HepG2 (cell line): ENCODE results near the gene GJC1. TPM values are rescaled to one million over a fixed set of nuclear protein-coding genes. Genes with fewer than 3 reads are reported as not detected.

Experiments
- ATAC-seq: fragments of 200-7000 bp; cut with Tn5 transposase; 3 replicates; pipeline ENCODE4 v1.9.1; 2020; ENCODE audit warnings: mild to moderate bottlenecking, moderate library complexity
- BruUV-seq: library from RNA; stranded (reverse); fragments of 400-500 nt; replicated peaks from 2 replicates; lab custom pipeline; 2021; lab: Mats Ljungman, UMichigan
- CTCF ChIA-PET: fragments of 300-600 bp; formaldehyde crosslinking; extraction: SDS; loops from one replicate; lab custom pipeline; 2021; ENCODE audit warnings: low total read pairs, inconsistent platforms, low intra/inter-chr PET ratio; lab: Yijun Ruan, JAX
- POLR2A ChIA-PET: fragments of 350-600 bp; sonication (Branson Sonifier 250); formaldehyde crosslinking; loops from one replicate; lab custom pipeline; 2020; ENCODE audit warnings: antibody characterized with exemption, inconsistent platforms; lab: Yijun Ruan, JAX
- DNase-seq: peaks from one replicate; pipeline ENCODE4 v3.0.0-alpha.2; 2015; ENCODE audit warnings: low spot score
- FAIRE-seq: peaks from 3 replicates; lab custom pipeline; 2011; peaks lifted over from hg19 to GRCh38; lab: Jason Lieb, UNC
- H2AFZ ChIP-seq: one replicate; pipeline ENCODE4 v1.6.1; 2011; ENCODE audit warnings: low read length, inconsistent platforms
- H3K27ac ChIP-seq: fragments of 300-600 bp; 3 replicates; pipeline ENCODE4 v1.8.0; 2011; ENCODE audit warnings: mixed run types, mild to moderate bottlenecking, mixed read lengths, low read length, inconsistent platforms; ENCODE audit not compliant: insufficient read depth; ENCODE audit errors: extremely low read length
- H3K27me3 ChIP-seq, 2 experiments: fragments of 200-600 bp in 1 of 2; 2 replicates in 1 of 2; 3 replicates in 1 of 2; pipeline versions ENCODE4 v1.6.0 to v1.8.0; 2011; ENCODE audit warnings: low read length in 2 of 2, mild to moderate bottlenecking in 2 of 2, moderate library complexity in 2 of 2, inconsistent platforms in 1 of 2; ENCODE audit not compliant: insufficient read depth in 2 of 2, control insufficient read depth in 1 of 2
- H3K36me3 ChIP-seq, 2 experiments: fragments of 200-600 bp in 1 of 2; replicated peaks in 1 of 2; 2 replicates in 1 of 2; 3 replicates in 1 of 2; pipeline versions ENCODE4 v1.5.1 to v1.8.0; 2011; ENCODE audit warnings: low read length in 2 of 2, inconsistent platforms in 1 of 2; ENCODE audit not compliant: insufficient read depth in 2 of 2, control insufficient read depth in 1 of 2
- H3K4me1 ChIP-seq: 2 replicates; pipeline ENCODE4 v1.5.1; 2012; ENCODE audit warnings: low read length, inconsistent platforms; ENCODE audit not compliant: insufficient read depth
- H3K4me2 ChIP-seq: 2 replicates; pipeline ENCODE4 v1.6.0; 2011; ENCODE audit warnings: low read depth, low read length, inconsistent platforms
- H3K4me3 ChIP-seq, 3 experiments: fragments of 200-600 bp in 1 of 3; sonication (generic), shearing (Covaris generic) in 1 of 3; replicated peaks in 1 of 3; 2 replicates each; pipeline ENCODE4 v1.5.1; 2011 to 2016; ENCODE audit warnings: low read length in 3 of 3, inconsistent platforms in 2 of 3, low read depth in 2 of 3, mild to moderate bottlenecking in 2 of 3, control low read depth in 1 of 3, mixed read lengths in 1 of 3; ENCODE audit not compliant: insufficient read depth in 1 of 3
- H3K79me2 ChIP-seq: one replicate; pipeline ENCODE4 v1.6.1; 2011; ENCODE audit warnings: low read length, inconsistent platforms; ENCODE audit not compliant: insufficient read depth
- H3K9ac ChIP-seq: 2 replicates; pipeline ENCODE4 v1.6.0; 2011; ENCODE audit warnings: mild to moderate bottlenecking, low read depth, low read length, inconsistent platforms; ENCODE audit not compliant: insufficient read depth
- H3K9me3 ChIP-seq: 2 replicates; pipeline ENCODE4 v1.5.1; 2012; ENCODE audit warnings: mild to moderate bottlenecking, low read length
- H4K20me1 ChIP-seq: 2 replicates; pipeline ENCODE4 v1.6.0; 2011; ENCODE audit warnings: inconsistent platforms, mild to moderate bottlenecking, low read length, moderate library complexity; ENCODE audit not compliant: insufficient read depth
- ATF1 ChIP-seq: IDR thresholded peaks from 2 replicates; pipeline ENCODE4 v1.6.1; 2016; ENCODE audit warnings: mild to moderate bottlenecking, control low read depth
- ATRX ChIP-seq: sonication (generic); formaldehyde crosslinking; IDR thresholded peaks from 2 replicates; pipeline ENCODE4 v1.4.0; 2020; ENCODE audit warnings: missing genetic modification reagents, borderline replicate concordance
- BHLHE40 ChIP-seq: IDR thresholded peaks from 2 replicates; pipeline ENCODE4 v1.6.1; 2011; ENCODE audit warnings: low read length, improper control_type of control experiment
- CBX2 ChIP-seq, 2 experiments: fragments of 200-600 bp in 1 of 2; sonication (generic); formaldehyde crosslinking in 1 of 2; IDR thresholded peaks; 2 replicates each; pipeline versions ENCODE4 v1.7.0 to v1.8.1; 2018 to 2022; ENCODE audit warnings: low read depth in 2 of 2, low read length in 1 of 2, mild to moderate bottlenecking in 1 of 2, missing genetic modification reagents in 1 of 2
- ESRRA ChIP-seq: sonication (generic); formaldehyde crosslinking; IDR thresholded peaks from 2 replicates; pipeline ENCODE4 v1.5.1; 2020; ENCODE audit warnings: mild to moderate bottlenecking, low read depth, missing genetic modification reagents
- FOXP1 ChIP-seq, 2 experiments: fragments of 450-650 bp in 1 of 2; IDR thresholded peaks; 2 replicates each; pipeline ENCODE4 v1.6.1; 2017 to 2018; ENCODE audit warnings: antibody characterized with exemption in 1 of 2
- GFI1 ChIP-seq: sonication (generic); formaldehyde crosslinking; IDR thresholded peaks from 2 replicates; pipeline ENCODE4 v1.5.0; 2020; ENCODE audit warnings: missing genetic modification reagents, mild to moderate bottlenecking, borderline replicate concordance
- HMG20A ChIP-seq: IDR thresholded peaks from 2 replicates; pipeline ENCODE4 v1.6.1; 2016; ENCODE audit warnings: borderline replicate concordance
- HNRNPL ChIP-seq: fragments of 200-400 bp; formaldehyde crosslinking; IDR thresholded peaks from 2 replicates; pipeline ENCODE4 v1.6.1; 2017; ENCODE audit warnings: mild to moderate bottlenecking, low read depth, low read length
- MTA1 ChIP-seq: sonication (generic); formaldehyde crosslinking; IDR thresholded peaks from 2 replicates; pipeline ENCODE4 v1.4.0; 2020; ENCODE audit warnings: missing genetic modification reagents, mild to moderate bottlenecking, borderline replicate concordance
- MZF1 ChIP-seq: sonication (generic); formaldehyde crosslinking; IDR thresholded peaks from 2 replicates; pipeline ENCODE4 v1.8.1; 2023; ENCODE audit warnings: mild to moderate bottlenecking, missing genetic modification reagents, borderline replicate concordance
- RARA ChIP-seq: IDR thresholded peaks from 2 replicates; pipeline ENCODE4 v1.6.1; 2016; ENCODE audit warnings: missing genetic modification reagents, missing compliant biosample characterization
- ZFP62 ChIP-seq: sonication (generic); formaldehyde crosslinking; IDR thresholded peaks from 2 replicates; pipeline ENCODE4 v1.4.0; 2020; ENCODE audit warnings: missing genetic modification reagents
- ZNF121 ChIP-seq: sonication (generic); formaldehyde crosslinking; IDR thresholded peaks from 2 replicates; pipeline ENCODE4 v1.5.0; 2020; ENCODE audit warnings: mild to moderate bottlenecking, missing genetic modification reagents
- ZNF441 ChIP-seq: sonication (generic); formaldehyde crosslinking; IDR thresholded peaks from 2 replicates; pipeline ENCODE4 v1.7.0; 2021; ENCODE audit warnings: missing genetic modification reagents, borderline replicate concordance
- ZNF501 ChIP-seq: sonication (generic); formaldehyde crosslinking; IDR thresholded peaks from 2 replicates; pipeline ENCODE4 v1.5.1; 2020; ENCODE audit warnings: mild to moderate bottlenecking, moderate library complexity, missing genetic modification reagents
- ZNF563 ChIP-seq: sonication (generic); formaldehyde crosslinking; IDR thresholded peaks from 2 replicates; pipeline ENCODE4 v1.8.0; 2022; ENCODE audit warnings: mild to moderate bottlenecking, moderate library complexity, missing genetic modification reagents
- ZNF570 ChIP-seq: sonication (generic); formaldehyde crosslinking; IDR thresholded peaks from 2 replicates; pipeline ENCODE4 v1.4.0; 2020; ENCODE audit warnings: mild to moderate bottlenecking, missing genetic modification reagents, borderline replicate concordance
- WGBS: methylation state at CpG from one replicate; pipeline ENCODE4 v1.1.6; 2017; ENCODE audit warnings: low lambda C conversion rate; 5-methylcytosine and 5-hydroxymethylcytosine counted together
- in situ Hi-C: cut with HindIII; loops from 2 replicates; pipeline ENCODE4 v1.10.0; 2017; ENCODE audit warnings: low pct_unique_long_range_greater_than_20kb; ENCODE audit not compliant: extremely low pct_ligation_motif_present
- intact Hi-C: fragments of 100-400 bp; cut with micrococcal nuclease; formaldehyde crosslinking; loops from one replicate; pipeline ENCODE4 v1.10.0; 2022; ENCODE audit not compliant: unreplicated experiment
- polyA plus RNA-seq, 8 experiments: library from polyadenylated mRNA; depleted of rRNA in 3 of 8; stranded (reverse) in 7 of 8; unstranded in 1 of 8; fragments of >200 nt; fragmentation: Illumina TruSeq in 4 of 8; extraction: Trizol in 4 of 8; gene quantifications; 2 replicates each; pipeline versions ENCODE4 v1.2.1 to v1.2.3, GENCODE V29; 2011 to 2016; ENCODE audit warnings: low read depth in 4 of 8, missing spikeins in 1 of 8, mixed read lengths in 1 of 8; ENCODE audit not compliant: insufficient read depth in 1 of 8
- total RNA-seq, 5 experiments: library from RNA; depleted of rRNA; stranded (reverse); fragments of >200 nt; fragmentation: Illumina TruSeq; extraction: Trizol; gene quantifications; 2 replicates each; pipeline ENCODE4 v1.2.3, GENCODE V29; 2016; ENCODE audit warnings: low read depth in 1 of 5
- TF ChIP-seq, protein P1 (sequence below): sonication (generic); formaldehyde crosslinking; IDR thresholded peaks from 2 replicates; pipeline ENCODE4 v1.8.1; 2023; ENCODE audit warnings: missing genetic modification reagents, mild to moderate bottlenecking, borderline replicate concordance

GJC1 gene
- total and polyA plus RNA-seq, 2 of the 13 experiments (the other 11 are each of a cell fraction or from before 2014, with no cell fraction given) = 1.7 TPM

DNA sequence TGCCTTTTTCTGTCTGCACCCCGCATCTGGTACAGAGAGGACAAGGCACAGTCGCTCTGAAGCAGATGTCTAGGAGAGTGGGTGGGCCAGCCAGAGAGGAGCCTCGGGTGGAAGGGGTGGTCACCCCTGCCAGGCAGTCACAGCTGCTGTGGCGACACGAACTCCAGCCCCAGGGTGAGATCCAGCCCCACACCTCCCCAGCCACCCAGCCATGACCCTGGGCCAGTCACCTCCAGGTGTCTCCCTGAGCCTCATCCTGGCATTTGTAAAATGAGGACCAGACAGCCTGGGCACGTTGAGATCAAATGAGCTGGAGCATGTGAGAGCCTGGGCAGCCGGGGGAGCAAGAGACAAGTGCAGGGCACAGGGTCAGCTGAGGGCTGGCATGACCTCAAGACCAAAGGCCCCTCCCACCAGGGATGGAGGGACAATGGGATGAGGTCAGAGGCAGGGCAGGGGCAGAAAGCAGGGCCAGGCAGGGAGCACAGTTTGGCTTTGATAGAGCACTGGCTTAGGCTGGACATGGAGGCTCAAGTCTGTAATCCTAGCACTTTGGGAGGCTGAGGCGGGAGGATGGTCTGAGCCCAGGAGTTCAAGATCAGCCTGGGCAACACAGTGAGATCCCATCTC is 63.6 kb downstream of the GJC1 start:
- peak; percentile 39; the same call in 1 of the 2 replicates for TF ChIP-seq RARA (CRISPR knock-in tag)
- TF ChIP-seq ZNF121 (CRISPR knock-in tag) = peak; percentile 76
- 0 out of 2 replicates have a peak, but pooled peaks have one; percentile 24 for TF ChIP-seq ZNF563 (CRISPR knock-in tag)
- TF ChIP-seq MZF1 = no peak
- 0 out of 2 replicates have a peak, but pooled peaks have one; percentile 34 for TF ChIP-seq HNRNPL
- TF ChIP-seq HMG20A = no peak
- ATAC-seq (peak; percentile 3; the same call in 1 of the 3 replicates), FAIRE-seq (no peak), DNase-seq (no peak)
- H3K9ac ChIP-seq = no peak overlapping the region
- BruUV-seq = no TSS peak
- intact Hi-C loops = no loop called here
- H3K27ac ChIP-seq = no peak overlapping the region
- no peak overlapping the region for H2AFZ ChIP-seq
- no peak overlapping the region for H3K4me2 ChIP-seq
- H3K27me3 ChIP-seq = peaks cover 4 to 48% of the 10 kb centered on the region in 2 experiments; a peak in 4 of 5 replicates
- no peaks in the 10 kb centered on the region for H4K20me1 ChIP-seq
- in situ Hi-C loops = no loop called here
- H3K36me3 ChIP-seq = no peaks in the 10 kb centered on the region
- 16% methylated on average over 8 of the region's 8 CpGs for WGBS
- H3K4me3 ChIP-seq = no peak overlapping the region
- CTCF ChIA-PET = no interaction called here
- H3K9me3 ChIP-seq = no peaks in the 10 kb centered on the region
- peaks cover 37% of the 10 kb centered on the region for H3K4me1 ChIP-seq
- POLR2A ChIA-PET = no interaction called here
- no peaks in the 10 kb centered on the region for H3K79me2 ChIP-seq

DNA sequence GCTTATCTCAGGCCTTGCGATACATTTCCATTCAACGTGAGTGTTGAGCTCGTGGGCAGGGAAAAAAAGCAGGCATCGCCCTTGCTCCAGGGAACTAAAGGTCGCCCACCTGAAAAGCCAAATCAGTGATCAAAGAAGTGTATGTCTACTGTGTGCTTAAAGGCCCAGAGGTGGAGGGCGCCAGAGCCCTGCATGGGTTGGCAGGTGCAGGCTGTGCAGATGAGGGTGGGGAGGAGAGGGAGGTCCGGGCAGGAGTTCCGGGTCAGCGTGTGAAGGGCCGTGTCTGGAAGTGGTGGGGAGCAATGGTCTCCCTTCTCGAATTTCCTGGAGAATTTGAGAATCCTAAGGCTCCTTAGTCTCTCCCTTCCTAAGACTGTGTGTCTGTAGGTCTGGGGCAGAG is 64.1 kb downstream of the GJC1 start:
- H3K36me3 ChIP-seq = no peaks in the 10 kb centered on the region
- in situ Hi-C loops (no loop called here), intact Hi-C loops (no loop called here)
- peaks cover 37% of the 10 kb centered on the region for H3K4me1 ChIP-seq
- H4K20me1 ChIP-seq = no peaks in the 10 kb centered on the region
- no peak for DNase-seq
- ChIA-PET POLR2A (no interaction called here), CTCF (no interaction called here)
- no peak overlapping the region for H3K4me3 ChIP-seq
- ATAC-seq = 0 out of 3 replicates have a peak, but pooled peaks have one; percentile 3
- no peaks in the 10 kb centered on the region for H3K79me2 ChIP-seq
- H3K9me3 ChIP-seq = no peaks in the 10 kb centered on the region
- no peak overlapping the region for H2AFZ ChIP-seq
- no peak overlapping the region for H3K27ac ChIP-seq
- WGBS = 21% methylated on average over 11 of the region's 11 CpGs
- H3K4me2 ChIP-seq = peak overlapping the region; percentile 14; the same call in 1 of the 2 replicates
- no peak for FAIRE-seq
- BruUV-seq = no TSS peak
- H3K9ac ChIP-seq = no peak overlapping the region
- H3K27me3 ChIP-seq = peaks cover 7 to 49% of the 10 kb centered on the region in 2 experiments; a peak in 4 of 5 replicates
- no peak for TF ChIP-seq ATF1 (CRISPR knock-in tag)
- TF ChIP-seq ZNF501 (CRISPR knock-in tag) = no peak
- TF ChIP-seq ZNF570 (CRISPR knock-in tag) = no peak
- no peak for TF ChIP-seq MTA1 (CRISPR knock-in tag)
- no peak for TF ChIP-seq BHLHE40
- TF ChIP-seq ZFP62 (CRISPR knock-in tag) = no peak
- TF ChIP-seq, protein P1, sequence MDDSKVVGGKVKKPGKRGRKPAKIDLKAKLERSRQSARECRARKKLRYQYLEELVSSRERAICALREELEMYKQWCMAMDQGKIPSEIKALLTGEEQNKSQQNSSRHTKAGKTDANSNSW (CRISPR knock-in tag) = no peak
- TF ChIP-seq CBX2 (IDR thresholded peaks at IDR 0.05; ENCODE audit: low read depth, low read length) = no peak
- TF ChIP-seq CBX2 (CRISPR knock-in tag; IDR thresholded peaks at IDR 0.05; ENCODE audit: low read depth) = no peak
- TF ChIP-seq FOXP1 (IDR thresholded peaks at IDR 0.05) = no peak
- TF ChIP-seq FOXP1 (CRISPR knock-in tag; IDR thresholded peaks at IDR 0.05) = no peak
- TF ChIP-seq ESRRA (CRISPR knock-in tag) = no peak
- TF ChIP-seq GFI1 (CRISPR knock-in tag) = no peak
- TF ChIP-seq ZNF441 (CRISPR knock-in tag) = no peak
- TF ChIP-seq ATRX (CRISPR knock-in tag) = no peak
